NCI-H748 (cell line): ENCODE results near the gene VDR.

ENCODE experiments used
- DNase-seq: peaks from one replicate; lab custom pipeline; 2025; ENCODE audit not compliant: unreplicated experiment; lab: John Stamatoyannopoulos, UW

VDR gene

GRCh38 chr12:47799357-47799955, 105.3 kb downstream of the VDR start:
- no peak for DNase-seq

GRCh38 chr12:47798382-47798948, 106.3 kb downstream of the VDR start:
- no peak for DNase-seq

- peak; percentile 33 for DNase-seq
Observed at GRCh38 chr12:47797441-47797840, 107.4 kb downstream of the VDR start.

GRCh38 chr12:47795814-47796411, 108.9 kb downstream of the VDR start:
- no peak for DNase-seq

- DNase-seq, result no peak
Observed at GRCh38 chr12:47795121-47795813, 109.5 kb downstream of the VDR start.

GRCh38 chr12:47794679-47795078, 110.1 kb downstream of the VDR start:
- DNase-seq, result no peak

GRCh38 chr12:47793015-47793681, 111.6 kb downstream of the VDR start:
- DNase-seq, result no peak

GRCh38 chr12:47791874-47792273, 112.9 kb downstream of the VDR start:
- DNase-seq, result no peak
